K562 (cell line): ENCODE measurements around the gene PEX13. TPM values are rescaled to one million over a fixed set of nuclear protein-coding genes. Genes with fewer than 3 reads are reported as not detected.

ENCODE experiments used
- ATAC-seq: fragments of 200-7000 bp; cut with Tn5 transposase; 3 replicates; pipeline ENCODE4 v1.9.1; 2020; ENCODE audit warnings: moderate library complexity
- BruUV-seq: library from RNA; stranded (reverse); fragments of 400-500 nt; replicated peaks from 2 replicates; lab custom pipeline; 2021; lab: Mats Ljungman, UMichigan
- CTCF ChIA-PET: fragments of 300-600 bp; formaldehyde crosslinking; extraction: SDS; loops from one replicate; lab custom pipeline; 2021; ENCODE audit warnings: low intra/inter-chr PET ratio; lab: Yijun Ruan, JAX
- POLR2A ChIA-PET: fragments of 300-600, 350-650 bp; sonication (Branson Sonifier 250); formaldehyde crosslinking; extraction: SDS; loops from one replicate; lab custom pipeline; 2021; ENCODE audit warnings: antibody characterized with exemption, inconsistent platforms; lab: Yijun Ruan, JAX
- DNase-seq, 4 experiments: peaks; one replicate each; pipeline versions ENCODE4 v3.0.0 to v3.0.0-alpha.2; 2011 to 2018; ENCODE audit warnings: low spot score in 3 of 4, mixed read lengths in 3 of 4; ENCODE audit errors: extremely low read depth in 1 of 4
- FAIRE-seq: peaks from 2 replicates; lab custom pipeline; 2011; peaks lifted over from hg19 to GRCh38; lab: Jason Lieb, UNC
- H2AFZ ChIP-seq: 2 replicates; pipeline ENCODE4 v1.6.0; 2011; ENCODE audit warnings: low read depth, low read length, control low read depth, inconsistent platforms
- H3K27ac ChIP-seq: fragments of 200-600 bp; 3 replicates; pipeline ENCODE4 v1.8.0; 2011; ENCODE audit warnings: low read depth, mild to moderate bottlenecking, control low read depth, inconsistent platforms, low read length, moderate library complexity, mixed read lengths; ENCODE audit errors: extremely low read depth
- H3K27me3 ChIP-seq, 2 experiments: fragments of 300-600 bp in 1 of 2; 2 replicates in 1 of 2; 3 replicates in 1 of 2; pipeline versions ENCODE4 v1.6.0 to v1.8.0; 2011; ENCODE audit warnings: inconsistent platforms in 2 of 2, low read length in 2 of 2, mild to moderate bottlenecking in 1 of 2, mixed read lengths in 1 of 2, moderate library complexity in 1 of 2; ENCODE audit not compliant: control insufficient read depth in 2 of 2, insufficient read depth in 2 of 2
- H3K36me3 ChIP-seq: fragments of 300-600 bp; 3 replicates; pipeline ENCODE4 v1.8.0; 2011; ENCODE audit warnings: mild to moderate bottlenecking, low read length, inconsistent platforms; ENCODE audit not compliant: control insufficient read depth, insufficient read depth
- H3K4me1 ChIP-seq, 2 experiments: fragments of 200-600 bp in 1 of 2; replicated peaks in 1 of 2; 2 replicates in 1 of 2; 3 replicates in 1 of 2; pipeline versions ENCODE4 v1.5.1 to v1.8.0; 2011; ENCODE audit warnings: inconsistent platforms in 2 of 2, low read length in 2 of 2, mild to moderate bottlenecking in 1 of 2, mixed read lengths in 1 of 2, moderate library complexity in 1 of 2; ENCODE audit not compliant: control insufficient read depth in 2 of 2, insufficient read depth in 2 of 2
- H3K4me2 ChIP-seq: 2 replicates; pipeline ENCODE4 v1.6.1; 2011; ENCODE audit warnings: low read length, control low read depth, inconsistent platforms, mixed read lengths; ENCODE audit not compliant: insufficient read depth
- H3K4me3 ChIP-seq: fragments of 200-600 bp; sonication (generic), shearing (Covaris generic); 2 replicates; pipeline ENCODE4 v1.5.1; 2016; ENCODE audit warnings: control low read depth, inconsistent platforms
- H3K79me2 ChIP-seq: fragments of 200-600 bp; 3 replicates; pipeline ENCODE4 v1.8.0; 2011; ENCODE audit warnings: low read length, inconsistent platforms; ENCODE audit not compliant: control insufficient read depth, insufficient read depth
- H3K9ac ChIP-seq, 2 experiments: 2 replicates each; pipeline versions ENCODE4 v1.6.0 to v1.6.1; 2011; ENCODE audit warnings: low read depth in 2 of 2, low read length in 2 of 2, control low read depth in 1 of 2, inconsistent platforms in 1 of 2, mild to moderate bottlenecking in 1 of 2, mixed read lengths in 1 of 2; ENCODE audit not compliant: insufficient read depth in 1 of 2
- H3K9me1 ChIP-seq: one replicate; pipeline ENCODE4 v1.6.0; 2011; ENCODE audit warnings: inconsistent platforms, mild to moderate bottlenecking, low read length, moderate library complexity; ENCODE audit not compliant: control insufficient read depth, insufficient read depth
- H3K9me3 ChIP-seq: replicated peaks from 2 replicates; pipeline ENCODE4 v1.5.1; 2011; ENCODE audit warnings: low read depth, low read length, inconsistent platforms; ENCODE audit not compliant: control insufficient read depth, insufficient read depth
- H4K20me1 ChIP-seq: replicated peaks from 2 replicates; pipeline ENCODE4 v1.6.1; 2011; ENCODE audit warnings: low read length, inconsistent platforms, mixed read lengths; ENCODE audit not compliant: control insufficient read depth, insufficient read depth
- ASH1L ChIP-seq: fragments of 450-650 bp; IDR thresholded peaks from 2 replicates; pipeline ENCODE4 v1.6.1; 2018; ENCODE audit warnings: borderline replicate concordance, mild to moderate bottlenecking, low read depth; ENCODE audit not compliant: partially characterized antibody
- CBFA2T2 ChIP-seq: fragments of 450-650 bp; conservative IDR thresholded peaks from 2 replicates; pipeline ENCODE4 v1.6.1; 2017; ENCODE audit warnings: mild to moderate bottlenecking
- EP400 ChIP-seq: fragments of 450-650 bp; IDR thresholded peaks from 2 replicates; pipeline ENCODE4 v1.6.1; 2017; ENCODE audit warnings: antibody characterized with exemption, mild to moderate bottlenecking, moderate library complexity
- EZH2 ChIP-seq: IDR thresholded peaks from 2 replicates; pipeline ENCODE4 v1.6.1; 2012; ENCODE audit warnings: low read depth, mild to moderate bottlenecking, inconsistent platforms, low read length, borderline replicate concordance
- HSF4 ChIP-seq: fragments of 250-450 bp; sonication (Bioruptor Pico); IDR thresholded peaks from 2 replicates; pipeline ENCODE4 v2.1.2; 2022; ENCODE audit warnings: mild to moderate bottlenecking, moderate library complexity, borderline replicate concordance
- MIER1 ChIP-seq: fragments of 450-650 bp; IDR thresholded peaks from 2 replicates; pipeline ENCODE4 v1.6.1; 2016; ENCODE audit warnings: antibody characterized with exemption, mild to moderate bottlenecking, low read depth
- NFE2L1 ChIP-seq: fragments of 450-650 bp; IDR thresholded peaks from 2 replicates; pipeline ENCODE4 v1.6.1; 2016; ENCODE audit warnings: missing genetic modification characterization, low read depth, mild to moderate bottlenecking, missing compliant biosample characterization, moderate library complexity, borderline replicate concordance
- TEAD2 ChIP-seq: fragments of 450-650 bp; IDR thresholded peaks from 2 replicates; pipeline ENCODE4 v1.6.1; 2016; ENCODE audit warnings: missing genetic modification characterization, control low read depth, missing compliant biosample characterization
- ZNF589 ChIP-seq: fragments of 200-800 bp; sonication (Bioruptor generic); IDR thresholded peaks from 2 replicates; pipeline ENCODE4 v1.6.1; 2016; ENCODE audit warnings: low read depth, missing genetic modification characterization, missing compliant biosample characterization
- ZNF609 ChIP-seq: sonication (generic); formaldehyde crosslinking; IDR thresholded peaks from 2 replicates; pipeline ENCODE4 v1.8.1; 2023; ENCODE audit warnings: missing genetic modification reagents, mild to moderate bottlenecking, borderline replicate concordance
- ZNF830 ChIP-seq: fragments of 250-450 bp; sonication (Bioruptor Pico); IDR thresholded peaks from 2 replicates; pipeline ENCODE4 v1.5.0; 2021; ENCODE audit warnings: mild to moderate bottlenecking
- WGBS: fragments of 100-300 bp; shearing (Covaris generic); methylation state at CpG from one replicate; pipeline ENCODE4 v1.1.6; 2016; ENCODE audit warnings: low coverage, mixed read lengths; ENCODE audit not compliant: insufficient coverage; ENCODE audit errors: missing lambda C conversion rate; 5-methylcytosine and 5-hydroxymethylcytosine counted together
- in situ Hi-C: fragments of 300-500 bp; cut with MboI; formaldehyde crosslinking; loops from 4 replicates; pipeline ENCODE4 v1.15.0; 2018; ENCODE audit warnings: inconsistent platforms, mixed read lengths
- intact Hi-C: fragments of 100-400 bp; cut with micrococcal nuclease; formaldehyde crosslinking; loops from 2 replicates; pipeline ENCODE4 v1.14.2; 2022
- polyA plus RNA-seq, 8 experiments: library from polyadenylated mRNA; depleted of rRNA in 4 of 8; stranded (reverse) in 5 of 8; unstranded in 3 of 8; fragments of >200 nt; fragmentation: Nextera tagmentation in 2 of 8; fragmentation: Illumina TruSeq in 1 of 8; extraction: Ambion mirVana in 2 of 8; extraction: Trizol in 1 of 8; gene quantifications; 2 replicates each; pipeline versions ENCODE4 v1.2.1 to v1.2.3, GENCODE V29; 2011 to 2014; ENCODE audit warnings: inconsistent platforms in 1 of 8, missing spikeins in 1 of 8
- total RNA-seq, 7 experiments: library from RNA; depleted of rRNA in 6 of 7; stranded (reverse); fragments of >200 nt in 6 of 7; fragmentation: Illumina TruSeq in 2 of 7; extraction: Trizol in 2 of 7; gene quantifications; 2 replicates each; pipeline versions ENCODE4 v1.2.1 to v1.2.3, GENCODE V29; 2011 to 2021; ENCODE audit warnings: low replicate concordance in 1 of 7

PEX13 gene
- total and polyA plus RNA-seq, 9 of the 15 experiments (the other 6 are each of a cell fraction or from before 2014, with no cell fraction given), result 4.0 to 30.4 (median 18.8) TPM

DNA sequence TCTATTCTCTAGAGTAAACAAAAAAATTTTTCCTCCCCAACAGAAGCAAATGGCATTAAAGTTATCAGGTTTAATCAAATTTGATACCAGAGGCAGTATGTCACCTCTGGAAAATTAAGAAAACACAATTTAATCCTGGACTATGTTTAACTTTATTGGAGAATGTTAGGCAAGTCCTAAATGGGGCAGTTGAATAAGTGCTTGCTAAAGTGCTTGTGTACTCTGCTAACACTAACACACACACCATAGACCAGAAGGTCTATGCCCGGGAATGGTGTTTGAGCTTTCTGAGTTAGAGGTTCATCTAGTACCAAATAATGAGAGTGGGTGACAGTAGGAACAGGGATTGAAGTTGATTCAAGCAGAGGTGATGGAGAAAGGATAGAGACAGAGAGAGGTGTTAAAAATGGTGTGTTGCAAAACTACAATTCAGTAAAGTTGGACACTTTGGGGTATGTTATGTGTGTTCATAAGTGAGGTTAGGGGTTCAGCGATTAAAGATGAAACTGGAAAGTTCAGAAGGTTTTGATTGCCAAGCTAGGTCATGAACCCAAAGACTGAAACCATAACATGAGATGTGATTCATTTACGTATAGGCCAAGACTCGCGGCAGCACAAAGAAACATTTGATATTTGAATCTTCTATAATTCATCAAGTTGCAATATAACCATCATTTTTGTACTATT, 40.5 kb upstream of the PEX13 start:
- ChIA-PET POLR2A (interaction anchor here (0.6 kb wide), 1 partner anchor 173 kb away, joined by 3 read pairs; no protein-coding TSS in a partner anchor), CTCF (no interaction called here)
- Histone ChIP-seq H3K27me3 (no peaks in the 10 kb centered on the region), H3K4me3 (no peak overlapping the region), H3K9me1 (no peaks in the 10 kb centered on the region), H3K27ac (no peak overlapping the region), H3K9me3 (no peaks in the 10 kb centered on the region), H3K4me1 (peaks cover 0 to 9% of the 10 kb centered on the region in 2 experiments; a peak in 1 of 5 replicates), H3K36me3 (no peaks in the 10 kb centered on the region), H3K4me2 (no peak overlapping the region), H3K9ac (no peak overlapping the region), H3K79me2 (no peaks in the 10 kb centered on the region), H2AFZ (no peak overlapping the region), H4K20me1 (no peaks in the 10 kb centered on the region)
- DNase-seq, result no peak
- ATAC-seq, result no peak
- no TSS peak for BruUV-seq
- in situ Hi-C loops (no loop called here), intact Hi-C loops (no loop called here)
- no peak for FAIRE-seq
- 39% methylated on average over 5 of the region's 5 CpGs for WGBS
- no peak for TF ChIP-seq CBFA2T2

GRCh38 chr2:60977562-60977895, 40.0 kb upstream of the PEX13 start:
- Histone ChIP-seq H3K4me1 (peaks cover 0 to 9% of the 10 kb centered on the region in 2 experiments; a peak in 1 of 5 replicates), H3K9me1 (no peaks in the 10 kb centered on the region), H3K27ac (no peak overlapping the region), H3K9me3 (no peaks in the 10 kb centered on the region), H3K27me3 (no peaks in the 10 kb centered on the region), H3K4me2 (no peak overlapping the region), H3K9ac (no peak overlapping the region), H3K79me2 (no peaks in the 10 kb centered on the region), H3K36me3 (no peaks in the 10 kb centered on the region), H3K4me3 (no peak overlapping the region), H2AFZ (no peak overlapping the region), H4K20me1 (no peaks in the 10 kb centered on the region)
- BruUV-seq, result no TSS peak
- no peak for ATAC-seq
- ChIA-PET POLR2A (interaction anchor here (1.0 kb wide), 1 partner anchor 10 kb away, joined by 3 read pairs; no protein-coding TSS in a partner anchor), CTCF (no interaction called here)
- intact Hi-C loops (no loop called here), in situ Hi-C loops (no loop called here)
- no peak for DNase-seq
- no peak for FAIRE-seq
- 30% methylated on average over 1 of the region's 1 CpG for WGBS
- TF ChIP-seq ASH1L (no peak), EZH2 (no peak), MIER1 (no peak), ZNF609 (CRISPR knock-in tag) (no peak), HSF4 (CRISPR knock-in tag) (no peak), NFE2L1 (tag) (no peak), TEAD2 (tag) (no peak), EP400 (no peak), ZNF830 (CRISPR knock-in tag) (no peak), ZNF589 (CRISPR knock-in tag) (no peak)
